HG02981 (cell line): ENCODE data around the gene BOLL.
"Not testable (repeated sequence)": the region's sequence is repeated elsewhere in the genome, so short reads cannot be mapped to it uniquely, and the experiment has no call there.

Experiments used
- ATAC-seq: cut with Tn5 transposase; IDR thresholded peaks from one replicate; pipeline ENCODE4 v1.9.1; 2021; ENCODE audit warnings: mild to moderate bottlenecking, moderate library complexity; ENCODE audit not compliant: unreplicated experiment

BOLL gene

DNA sequence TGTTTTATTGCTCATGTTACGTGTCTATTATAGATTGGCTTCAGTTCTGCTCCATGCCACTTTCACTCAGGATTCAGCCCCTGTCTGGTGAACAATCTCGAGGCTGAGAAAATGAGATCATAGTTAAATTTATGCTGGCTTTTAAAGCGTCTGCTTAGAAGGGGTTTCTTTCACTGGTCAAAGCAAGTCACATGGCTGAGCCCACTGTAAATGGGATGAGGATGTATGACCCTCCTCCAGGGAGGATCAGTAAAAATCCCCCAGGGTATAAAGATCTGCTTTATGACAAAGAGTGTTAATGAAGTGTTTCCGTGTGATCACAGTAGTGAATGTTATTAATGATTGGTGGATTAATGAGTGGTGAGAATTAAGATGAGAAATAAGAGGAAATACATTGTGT lies 13.1 kb upstream of the BOLL start:
- no peak for ATAC-seq

- ATAC-seq = no peak
Measured at GRCh38 chr2:197795277-197795676, 10.2 kb upstream of the BOLL start.

DNA sequence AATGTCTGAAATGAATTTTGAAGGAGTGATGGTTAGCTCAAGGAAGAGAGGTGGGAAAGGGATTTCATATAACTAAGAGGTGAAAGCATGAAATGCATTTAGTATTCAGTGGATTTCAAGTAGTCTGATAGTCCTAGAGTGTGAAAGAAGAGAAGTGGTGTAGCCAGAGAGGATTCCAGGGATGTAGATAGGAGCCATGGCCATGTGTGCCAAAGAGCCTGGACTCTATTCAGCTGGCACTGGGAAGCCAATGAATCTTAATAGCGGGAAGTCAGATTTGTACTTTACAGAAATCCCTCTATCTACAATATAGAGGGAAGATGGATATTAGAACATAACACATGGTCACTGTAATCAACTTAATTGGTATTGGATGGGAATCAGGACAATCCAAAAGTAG lies 8.3 kb upstream of the BOLL start:
- no peak for ATAC-seq

DNA sequence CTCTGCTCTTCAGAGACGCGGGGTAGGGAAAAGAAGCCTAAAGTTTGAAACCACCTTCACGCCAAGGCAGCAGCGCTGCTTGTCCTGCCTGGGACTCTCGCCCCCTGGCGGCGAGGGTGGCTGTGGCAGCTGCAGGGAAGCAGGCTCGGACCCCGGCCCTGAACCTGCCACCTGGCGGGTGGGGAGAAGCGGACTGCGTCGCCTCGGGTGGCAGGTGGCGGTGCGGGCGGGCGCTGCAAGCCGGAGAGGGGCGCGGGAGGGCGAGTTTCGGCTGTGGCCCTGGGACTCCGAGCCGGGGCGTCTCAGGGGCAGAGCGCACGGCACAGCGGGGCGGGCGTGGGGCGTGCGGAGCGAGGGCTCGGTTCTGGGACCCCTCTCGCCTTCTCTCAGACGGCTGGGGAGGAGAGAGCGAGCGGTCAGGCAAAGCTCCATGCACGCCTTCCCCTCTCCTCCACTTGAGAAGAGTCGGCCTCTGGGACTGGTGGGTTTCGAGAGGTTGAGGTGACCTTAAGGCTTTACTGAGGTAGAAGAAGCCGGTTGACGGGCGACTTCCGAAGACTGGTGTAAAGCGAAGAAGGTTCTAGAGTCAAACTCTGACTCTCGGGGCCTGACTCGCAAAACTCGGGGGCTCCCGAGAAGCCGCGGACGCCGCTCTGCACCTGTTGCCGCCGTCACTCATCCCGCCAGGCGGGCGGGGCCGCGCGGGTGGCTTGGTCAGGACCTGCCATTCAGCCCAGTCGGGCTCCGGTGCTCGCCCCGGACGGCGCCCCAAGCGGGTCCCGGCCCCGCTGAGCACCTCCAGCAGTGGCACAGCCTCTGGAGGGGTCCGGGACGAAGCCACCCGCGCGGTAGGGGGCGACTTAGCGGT lies 1.1 kb upstream of the BOLL start:
- ATAC-seq = peak; percentile 55

DNA sequence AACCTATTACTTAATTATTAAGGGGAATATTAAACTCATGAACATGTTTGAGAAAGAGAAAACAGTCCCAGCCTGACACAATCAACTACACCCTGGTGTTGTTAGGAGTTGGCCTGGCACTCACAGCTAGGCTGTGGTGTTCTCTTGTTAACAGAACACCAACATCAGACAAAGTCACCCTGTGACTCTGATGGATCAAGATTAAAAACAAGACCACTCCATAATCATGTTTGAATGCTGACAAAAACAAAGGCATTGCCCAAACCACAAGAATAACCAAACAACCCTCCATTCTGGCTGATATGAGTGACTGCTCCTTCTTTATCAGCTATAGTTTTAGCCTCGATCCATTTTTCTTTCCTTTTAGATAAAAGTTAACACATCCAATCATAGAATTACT lies 3.0 kb downstream of the BOLL start:
- no peak for ATAC-seq

GRCh38 chr2:197779261-197779660 lies 5.9 kb downstream of the BOLL start:
- ATAC-seq = no peak

DNA sequence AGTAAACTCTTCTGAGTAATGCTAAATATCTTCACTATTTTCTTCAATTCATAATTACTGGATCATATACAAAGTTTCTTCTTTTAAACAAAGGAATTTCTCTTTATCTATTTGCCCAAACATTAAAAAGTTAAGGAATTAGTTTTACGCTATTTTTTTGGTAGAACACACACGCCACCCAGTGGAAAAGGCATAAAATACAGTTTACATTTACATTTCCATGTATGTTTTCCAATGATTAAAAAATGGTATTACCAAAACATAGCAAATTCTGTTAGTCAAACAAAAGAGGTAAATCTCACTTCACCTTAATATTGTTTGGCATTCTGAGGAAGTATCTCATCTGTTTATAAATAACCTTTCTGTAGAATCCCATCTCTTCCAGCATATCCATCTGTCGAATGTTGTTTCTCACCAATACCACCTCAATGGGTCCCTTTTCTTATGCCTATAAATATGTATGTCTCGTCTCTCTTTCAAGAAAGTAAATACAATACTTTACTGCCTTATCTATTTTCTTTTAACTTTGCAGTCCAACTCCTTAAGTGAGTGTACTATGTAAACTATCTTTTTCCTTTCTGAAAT lies 7.2 kb downstream of the BOLL start:
- no peak for ATAC-seq

GRCh38 chr2:197760293-197760657 lies 24.8 kb downstream of the BOLL start:
- ATAC-seq = no peak

- no peak for ATAC-seq
Measured at GRCh38 chr2:197759625-197760292, 25.4 kb downstream of the BOLL start.

GRCh38 chr2:197759013-197759412 lies 26.1 kb downstream of the BOLL start:
- ATAC-seq = no peak

- ATAC-seq = no peak
Measured at GRCh38 chr2:197740200-197740599, 44.9 kb downstream of the BOLL start.

GRCh38 chr2:197728555-197729544 lies 56.3 kb downstream of the BOLL start:
- not testable (repeated sequence) for ATAC-seq

DNA sequence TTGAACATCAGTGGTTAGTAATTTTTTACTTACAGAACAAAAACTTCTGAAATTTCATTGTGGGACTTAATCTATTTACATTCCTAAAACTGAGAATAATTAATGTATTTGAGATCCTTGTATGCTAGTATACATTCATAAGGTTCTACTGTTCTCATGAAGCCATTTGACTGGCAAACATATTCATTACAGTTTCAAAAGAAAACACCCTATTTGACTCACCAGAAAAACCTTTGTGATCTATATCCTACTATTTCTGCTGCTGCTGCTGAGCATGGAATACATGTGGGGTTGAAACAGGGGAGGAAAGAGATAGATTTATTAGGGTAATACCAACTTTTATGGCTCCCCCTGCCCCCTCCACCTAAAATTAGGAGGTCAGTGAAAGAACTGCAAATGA lies 58.1 kb downstream of the BOLL start:
- no peak for ATAC-seq

DNA sequence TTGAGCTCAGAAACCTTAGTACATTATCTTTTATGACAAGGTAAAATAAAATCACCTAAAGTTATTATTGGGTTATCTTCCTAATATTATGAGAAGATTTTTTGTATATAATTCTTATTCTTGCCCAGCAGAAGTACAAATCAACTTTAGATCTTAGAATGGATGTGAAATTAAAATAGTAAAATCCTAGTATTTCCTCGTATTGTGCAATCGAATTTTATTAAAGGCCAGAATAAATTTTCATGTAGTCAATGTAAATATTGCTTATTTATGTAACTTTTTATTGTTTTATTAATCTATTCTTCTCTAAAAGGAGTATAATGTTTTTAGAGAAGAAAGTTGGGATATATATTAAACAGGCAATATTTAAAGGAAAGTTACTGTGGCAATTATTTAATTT lies 67.3 kb downstream of the BOLL start:
- no peak for ATAC-seq

GRCh38 chr2:197713271-197713670 lies 71.8 kb downstream of the BOLL start:
- no peak for ATAC-seq

DNA sequence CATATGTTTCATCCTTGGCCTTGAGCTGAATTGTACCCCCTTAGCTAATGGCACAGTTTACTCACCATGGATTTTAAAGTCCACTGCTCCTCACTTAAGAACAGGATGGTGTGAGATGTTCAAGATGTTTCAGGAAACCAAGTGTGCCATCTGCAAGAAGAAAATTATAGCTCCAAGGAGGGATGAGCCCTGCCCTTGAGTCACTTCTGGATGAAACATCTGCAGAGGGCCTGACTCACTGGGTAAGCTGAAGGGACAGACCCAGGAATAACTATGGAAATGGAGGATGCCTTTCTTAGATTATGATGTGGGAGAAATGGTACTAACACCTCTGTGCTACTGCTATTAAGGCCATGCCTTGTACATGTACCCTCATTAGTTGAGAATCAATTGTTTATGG lies 73.5 kb downstream of the BOLL start:
- no peak for ATAC-seq

DNA sequence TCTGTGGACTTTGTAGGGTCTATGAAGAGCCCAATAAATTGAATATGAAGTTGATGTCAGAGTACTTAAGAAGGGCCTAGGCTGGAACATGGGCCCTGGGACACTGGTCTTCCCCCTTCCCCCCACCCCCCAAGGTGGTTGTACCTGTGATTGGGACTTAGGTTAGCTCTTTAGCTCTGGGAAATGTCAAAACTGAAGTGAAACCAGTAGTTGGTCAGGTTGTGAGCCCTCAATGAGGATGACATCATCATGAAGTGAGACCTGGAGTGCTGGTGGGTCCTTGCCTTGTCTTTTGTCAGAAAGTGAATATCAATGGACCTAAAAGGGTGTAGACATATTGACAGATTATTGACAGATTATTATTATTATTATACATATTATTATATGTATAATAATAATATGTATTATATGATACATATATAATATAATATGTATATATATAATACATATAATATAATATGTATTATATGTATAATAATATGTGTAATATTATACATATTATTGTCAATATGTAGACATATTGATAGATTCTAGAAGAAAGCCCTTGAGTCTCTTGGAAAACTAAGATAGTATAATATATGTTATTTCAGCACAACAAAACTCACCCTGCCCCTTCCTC lies 74.6 kb downstream of the BOLL start:
- peak; percentile 93 for ATAC-seq

GRCh38 chr2:197709140-197709539 lies 76.0 kb downstream of the BOLL start:
- ATAC-seq = not testable (repeated sequence)

- no peak for ATAC-seq
Measured at GRCh38 chr2:197708331-197708730, 76.8 kb downstream of the BOLL start.
